Upper lobe of right lung (tissue), 1 donor: ENCODE results near the gene ACBD6. TPM values are rescaled to one million over a fixed set of nuclear protein-coding genes. Genes with fewer than 3 reads are reported as not detected.

Source experiments
- ATAC-seq: fragments of 200-7000 bp; cut with Tn5 transposase; one replicate; pipeline ENCODE4 v1.9.1; 2020; ENCODE audit warnings: mild to moderate bottlenecking, moderate library complexity
- DNase-seq: peaks from one replicate; pipeline ENCODE4 v3.0.0-alpha.2; 2020
- H3K27ac ChIP-seq: fragments of 200-600 bp; one replicate; pipeline ENCODE4 v1.8.0; 2022
- H3K27me3 ChIP-seq: fragments of 200-600 bp; one replicate; pipeline ENCODE4 v1.8.0; 2022; ENCODE audit warnings: mild to moderate bottlenecking
- H3K36me3 ChIP-seq: fragments of 200-600 bp; one replicate; pipeline ENCODE4 v1.8.0; 2022
- H3K4me1 ChIP-seq: fragments of 200-600 bp; one replicate; pipeline ENCODE4 v1.8.0; 2022
- H3K4me3 ChIP-seq: fragments of 200-600 bp; one replicate; pipeline ENCODE4 v1.8.0; 2022; ENCODE audit warnings: mild to moderate bottlenecking
- H3K9me3 ChIP-seq: fragments of 200-600 bp; one replicate; pipeline ENCODE4 v1.8.0; 2022
- CTCF ChIP-seq: fragments of 200-600 bp; IDR thresholded peaks from one replicate; pipeline ENCODE4 v1.8.0; 2022; ENCODE audit warnings: antibody characterized with exemption
- intact Hi-C: fragments of 100-400 bp; cut with DNase I; formaldehyde crosslinking; loops from one replicate; pipeline ENCODE4 v1.11.0; 2022
- total RNA-seq: library from RNA; stranded (reverse); fragmentation: NEBNext Ultra II Directional; extraction: Animal tissue kit (Norgen Biotek cat#: 25700); gene quantifications from one replicate; pipeline ENCODE4 v1.2.1, GENCODE V29; 2021
- donor health status: DM: no; HTN: yes; CAD: no; lungs with severe emphysema.

ACBD6 gene
- total RNA-seq, 1 donor from 2014 or later = 33.6 TPM

DNA sequence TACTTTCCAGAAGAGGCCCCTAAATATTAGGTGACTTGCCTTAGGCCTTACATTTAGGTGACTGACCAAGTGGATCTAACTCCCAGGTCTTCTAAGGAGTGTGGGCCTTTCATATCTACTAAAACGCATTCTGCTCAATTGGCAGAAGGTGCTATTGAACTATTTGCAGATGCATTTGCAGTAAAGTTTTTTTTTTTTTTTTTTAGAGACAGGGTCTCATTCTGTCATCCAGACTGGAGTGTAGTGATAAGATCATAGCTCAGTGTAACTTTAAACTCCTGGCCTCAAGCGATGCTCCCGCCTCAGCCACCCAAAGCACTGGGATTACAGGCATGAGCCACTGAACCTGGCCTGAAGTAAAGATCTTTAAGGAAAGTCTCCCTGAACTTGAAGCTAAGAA is 13.0 kb upstream of the ACBD6 start:
- Histone ChIP-seq H3K4me1 (peaks cover 8% of the 10 kb centered on the region), H3K9me3 (no peaks in the 10 kb centered on the region), H3K36me3 (no peaks in the 10 kb centered on the region), H3K27ac (no peak overlapping the region), H3K27me3 (no peaks in the 10 kb centered on the region), H3K4me3 (no peak overlapping the region)
- no peak for TF ChIP-seq CTCF
- no peak for DNase-seq
- ATAC-seq = no peak
- intact Hi-C loops = loop anchor here (5.0 kb wide), 1 partner anchor 347 kb away; no protein-coding TSS in a partner anchor

DNA sequence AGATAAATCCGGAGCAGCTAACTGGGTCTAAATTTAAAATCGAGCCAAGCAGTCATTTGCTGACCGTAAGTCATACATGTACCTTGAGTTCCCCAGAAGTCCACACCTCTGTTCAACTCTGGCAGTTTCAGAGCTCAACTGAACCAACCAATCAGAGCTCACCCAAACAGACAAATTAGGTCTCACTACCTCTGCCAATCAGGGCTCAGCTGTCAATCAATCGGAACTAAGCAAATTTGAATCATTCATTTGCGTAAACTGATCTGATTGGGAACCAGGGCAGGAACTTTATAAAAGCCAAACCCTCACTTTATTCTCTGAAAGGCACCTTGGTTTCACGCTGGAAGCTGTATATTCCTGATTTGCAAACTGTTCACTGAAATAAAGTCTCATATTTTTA is 11.2 kb upstream of the ACBD6 start:
- peaks cover 8% of the 10 kb centered on the region for H3K4me1 ChIP-seq
- intact Hi-C loops = no loop called here
- no peak overlapping the region for H3K4me3 ChIP-seq
- H3K27me3 ChIP-seq = no peaks in the 10 kb centered on the region
- H3K9me3 ChIP-seq = no peaks in the 10 kb centered on the region
- DNase-seq (no peak), ATAC-seq (no peak)
- no peaks in the 10 kb centered on the region for H3K36me3 ChIP-seq
- H3K27ac ChIP-seq = no peak overlapping the region
- no peak for TF ChIP-seq CTCF

GRCh38 chr1:180510882-180511281 is 8.5 kb upstream of the ACBD6 start:
- Histone ChIP-seq H3K4me1 (peaks cover 3% of the 10 kb centered on the region), H3K27me3 (no peaks in the 10 kb centered on the region), H3K9me3 (no peaks in the 10 kb centered on the region), H3K36me3 (no peaks in the 10 kb centered on the region), H3K4me3 (no peak overlapping the region), H3K27ac (no peak overlapping the region)
- intact Hi-C loops = no loop called here
- no peak for TF ChIP-seq CTCF
- DNase-seq = no peak
- ATAC-seq = no peak

DNA sequence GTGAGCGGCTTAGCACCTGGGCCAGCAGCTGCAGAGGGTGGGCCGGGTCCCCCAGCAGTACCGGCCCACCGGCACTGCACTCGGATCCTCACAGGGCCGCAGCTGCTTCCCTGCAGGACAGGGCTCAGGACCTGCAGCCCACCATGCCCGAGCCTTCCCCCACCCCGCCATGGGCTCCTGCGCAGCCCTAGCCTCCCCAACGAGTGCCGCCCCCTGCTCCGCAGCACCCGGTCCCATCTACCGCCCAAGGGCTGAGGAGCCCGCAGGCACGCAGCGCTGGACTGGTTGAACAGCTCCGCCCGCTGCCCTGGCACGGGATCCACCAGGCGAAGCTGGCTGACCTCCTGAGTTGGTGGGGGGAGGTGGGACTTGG is 6.3 kb upstream of the ACBD6 start:
- intact Hi-C loops = no loop called here
- H3K27me3 ChIP-seq = no peaks in the 10 kb centered on the region
- TF ChIP-seq CTCF = no peak
- no peak for DNase-seq
- peak; percentile 33 for ATAC-seq
- H3K27ac ChIP-seq = no peak overlapping the region
- peaks cover 4% of the 10 kb centered on the region for H3K4me1 ChIP-seq
- H3K9me3 ChIP-seq = no peaks in the 10 kb centered on the region
- H3K4me3 ChIP-seq = no peak overlapping the region
- no peaks in the 10 kb centered on the region for H3K36me3 ChIP-seq

GRCh38 chr1:180507795-180508724 is 5.7 kb upstream of the ACBD6 start:
- TF ChIP-seq CTCF = no peak
- DNase-seq (no peak), ATAC-seq (no peak)
- H3K27ac ChIP-seq = no peak overlapping the region
- intact Hi-C loops = no loop called here
- no peaks in the 10 kb centered on the region for H3K27me3 ChIP-seq
- no peaks in the 10 kb centered on the region for H3K36me3 ChIP-seq
- H3K9me3 ChIP-seq = no peaks in the 10 kb centered on the region
- no peak overlapping the region for H3K4me3 ChIP-seq
- H3K4me1 ChIP-seq = peaks cover 9% of the 10 kb centered on the region
